CD4-positive, alpha-beta T cell (primary cell): ENCODE data around the gene TRIM13. TPM values are rescaled to one million over a fixed set of nuclear protein-coding genes. Genes with fewer than 3 reads are reported as not detected.

ENCODE experiments used
- ATAC-seq: fragments of 200-7000 bp; cut with Tn5 transposase; one replicate; pipeline ENCODE4 v1.10.0; 2022; ENCODE audit warnings: mild to moderate bottlenecking; ENCODE audit not compliant: poor library complexity
- CTCF ChIA-PET: fragments of 350-600 bp; sonication (Branson Sonifier 250); formaldehyde crosslinking; loops from one replicate; lab custom pipeline; 2021; ENCODE audit warnings: antibody characterized with exemption, inconsistent platforms; lab: Charles Lee
- POLR2A ChIA-PET: fragments of 350-600 bp; sonication (Branson Sonifier 250); formaldehyde crosslinking; loops from one replicate; lab custom pipeline; 2021; ENCODE audit warnings: antibody characterized with exemption, inconsistent platforms; lab: Charles Lee
- DNase-seq, 14 experiments: peaks; one replicate each; pipeline ENCODE4 v3.0.0-alpha.2; 2013 to 2020; ENCODE audit warnings: mixed read lengths in 2 of 14
- H3K27ac ChIP-seq, 2 donors: one replicate each; pipeline versions ENCODE4 v1.5.1 to v1.7.0; 2013; ENCODE audit warnings: low read length in 2 of 2, low read depth in 1 of 2, mild to moderate bottlenecking in 1 of 2
- H3K27me3 ChIP-seq, 2 experiments: 1 replicate in 1 of 2; 2 replicates in 1 of 2; pipeline versions ENCODE4 v1.6.1 to v1.7.0; 2013; ENCODE audit warnings: low read length in 2 of 2, control low read depth in 1 of 2, mild to moderate bottlenecking in 1 of 2, moderate library complexity in 1 of 2; ENCODE audit not compliant: insufficient read depth in 2 of 2, control insufficient read depth in 1 of 2
- H3K36me3 ChIP-seq: one replicate; pipeline ENCODE4 v1.6.1; 2013; ENCODE audit warnings: low read length, control low read depth; ENCODE audit not compliant: insufficient read depth
- H3K4me1 ChIP-seq: one replicate; pipeline ENCODE4 v1.6.1; 2013; ENCODE audit warnings: low read length, control low read depth; ENCODE audit not compliant: insufficient read depth
- H3K4me3 ChIP-seq: one replicate; pipeline ENCODE4 v1.5.1; 2013; ENCODE audit warnings: mild to moderate bottlenecking, low read length, moderate library complexity
- H3K9me3 ChIP-seq, 2 experiments: 1 replicate in 1 of 2; 2 replicates in 1 of 2; pipeline versions ENCODE4 v1.6.1 to v1.7.0; 2013; ENCODE audit warnings: low read length in 2 of 2, mild to moderate bottlenecking in 2 of 2, control low read depth in 1 of 2, moderate library complexity in 1 of 2; ENCODE audit not compliant: control insufficient read depth in 1 of 2, insufficient read depth in 1 of 2
- H3K27ac Mint-ChIP-seq: one replicate; pipeline ENCODE4 v1.8.0; 2020; ENCODE audit warnings: mixed read lengths
- H3K27me3 Mint-ChIP-seq: one replicate; pipeline ENCODE4 v1.8.0; 2021; ENCODE audit warnings: mixed read lengths
- H3K36me3 Mint-ChIP-seq: one replicate; pipeline ENCODE4 v1.8.0; 2021; ENCODE audit warnings: low read depth, mixed read lengths
- H3K4me1 Mint-ChIP-seq: one replicate; pipeline ENCODE4 v1.8.0; 2021; ENCODE audit warnings: low read depth, mixed read lengths
- H3K4me3 Mint-ChIP-seq: one replicate; pipeline ENCODE4 v1.8.0; 2020; ENCODE audit warnings: mild to moderate bottlenecking, mixed read lengths
- H3K9me3 Mint-ChIP-seq: one replicate; pipeline ENCODE4 v1.8.0; 2020; ENCODE audit warnings: mixed read lengths
- intact Hi-C, 2 experiments: fragments of 100-400 bp; cut with DNase I in 1 of 2; cut with micrococcal nuclease in 1 of 2; formaldehyde crosslinking; loops; one replicate each; pipeline versions ENCODE4 v1.15.1 to v1.9.0; 2023 to 2025; cut with DNase I, micrococcal nuclease
- total RNA-seq, 174 experiments: library from RNA in 2 of 174; stranded (reverse) in 2 of 174; gene quantifications; one replicate each; pipeline ENCODE4 v1.2.3 and lab custom pipeline; 2021 to 2026
- TF ChIP-seq, protein P1 (sequence below): fragments of 200-600 bp; IDR thresholded peaks from one replicate; pipeline ENCODE4 v1.8.0; 2022; ENCODE audit warnings: antibody characterized with exemption, mild to moderate bottlenecking

TRIM13 gene
- total RNA-seq, 2 experiments from 2014 or later: 32.5 to 32.9 TPM

DNA sequence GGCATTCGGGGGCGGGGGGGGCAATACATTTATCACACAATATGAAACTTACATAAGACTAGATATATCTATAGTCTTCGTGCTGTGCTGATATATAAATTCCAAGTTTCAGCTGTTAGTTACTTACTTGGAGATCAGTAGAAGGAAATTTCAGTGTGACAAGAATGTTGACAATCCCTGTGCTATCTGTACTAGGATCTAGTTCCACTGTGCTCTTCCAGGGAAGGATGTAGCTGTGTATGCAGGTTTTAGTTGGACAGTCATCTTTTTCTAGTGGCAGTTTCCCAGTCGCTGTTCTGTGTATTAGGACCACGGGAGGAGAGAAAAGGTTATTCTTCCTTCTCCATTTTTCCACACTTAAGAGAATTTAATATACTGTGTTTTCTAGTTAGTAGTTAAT, 3.2 kb upstream of the TRIM13 start:
- Histone ChIP-seq H3K36me3 (peaks cover 6% of the 10 kb centered on the region), H3K27ac (no peak overlapping the region), H3K9me3 (no peaks in the 10 kb centered on the region), H3K27me3 (no peaks in the 10 kb centered on the region), H3K4me3 (no peak overlapping the region), H3K4me1 (peaks cover 13% of the 10 kb centered on the region)
- H3K36me3 Mint-ChIP-seq: peaks cover 25% of the 10 kb centered on the region
- H3K27me3 Mint-ChIP-seq: no peaks in the 10 kb centered on the region
- no peak for ATAC-seq
- POLR2A ChIA-PET: no interaction called here
- TF ChIP-seq, protein P1, sequence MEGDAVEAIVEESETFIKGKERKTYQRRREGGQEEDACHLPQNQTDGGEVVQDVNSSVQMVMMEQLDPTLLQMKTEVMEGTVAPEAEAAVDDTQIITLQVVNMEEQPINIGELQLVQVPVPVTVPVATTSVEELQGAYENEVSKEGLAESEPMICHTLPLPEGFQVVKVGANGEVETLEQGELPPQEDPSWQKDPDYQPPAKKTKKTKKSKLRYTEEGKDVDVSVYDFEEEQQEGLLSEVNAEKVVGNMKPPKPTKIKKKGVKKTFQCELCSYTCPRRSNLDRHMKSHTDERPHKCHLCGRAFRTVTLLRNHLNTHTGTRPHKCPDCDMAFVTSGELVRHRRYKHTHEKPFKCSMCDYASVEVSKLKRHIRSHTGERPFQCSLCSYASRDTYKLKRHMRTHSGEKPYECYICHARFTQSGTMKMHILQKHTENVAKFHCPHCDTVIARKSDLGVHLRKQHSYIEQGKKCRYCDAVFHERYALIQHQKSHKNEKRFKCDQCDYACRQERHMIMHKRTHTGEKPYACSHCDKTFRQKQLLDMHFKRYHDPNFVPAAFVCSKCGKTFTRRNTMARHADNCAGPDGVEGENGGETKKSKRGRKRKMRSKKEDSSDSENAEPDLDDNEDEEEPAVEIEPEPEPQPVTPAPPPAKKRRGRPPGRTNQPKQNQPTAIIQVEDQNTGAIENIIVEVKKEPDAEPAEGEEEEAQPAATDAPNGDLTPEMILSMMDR: no peak
- no peaks in the 10 kb centered on the region for H3K9me3 Mint-ChIP-seq
- CTCF ChIA-PET: no interaction called here
- peaks cover 23% of the 10 kb centered on the region for H3K4me1 Mint-ChIP-seq
- intact Hi-C loops: loop anchor here (2.0 to 10.0 kb wide), 2 partner anchors 129 to 1461 kb away; partner anchors contain the start of gene INTS6 (in 1 of the 2)
- DNase-seq: no peak
- H3K27ac Mint-ChIP-seq: no peak overlapping the region
- no peak overlapping the region for H3K4me3 Mint-ChIP-seq

DNA sequence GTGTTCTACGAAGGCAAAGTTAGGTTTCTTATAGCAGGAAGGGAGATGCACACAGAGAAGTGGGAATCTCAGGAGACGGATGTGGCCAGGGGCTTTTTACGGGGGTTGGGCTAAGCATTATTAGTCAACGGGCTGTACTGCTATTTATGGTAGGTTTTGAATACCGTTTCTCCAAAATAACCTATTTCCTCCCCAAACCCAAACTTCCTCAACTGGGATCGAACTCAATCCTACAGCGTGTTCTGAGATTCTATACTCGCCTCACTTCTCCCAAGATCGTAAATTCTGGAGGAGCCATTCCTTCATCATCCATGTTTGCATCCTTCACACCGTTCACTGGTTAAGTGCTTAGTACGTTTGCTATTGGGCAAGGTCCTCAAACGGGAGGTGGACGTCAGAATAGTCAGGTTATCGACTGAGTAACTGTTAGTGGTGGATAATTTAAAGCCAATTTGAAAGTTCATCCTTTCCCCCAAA, 1.2 kb upstream of the TRIM13 start:
- H3K27ac Mint-ChIP-seq: peak overlapping the region; percentile 75
- Histone ChIP-seq H3K9me3 (no peaks in the 10 kb centered on the region), H3K27me3 (no peaks in the 10 kb centered on the region), H3K36me3 (peaks cover 26% of the 10 kb centered on the region), H3K27ac (no peak overlapping the region), H3K4me3 (peak overlapping the region; percentile 77), H3K4me1 (peaks cover 25% of the 10 kb centered on the region)
- DNase-seq (peak in 3 of 14 experiments; percentile 4 to 42 (median 41)), ATAC-seq (no peak)
- H3K4me3 Mint-ChIP-seq: peak overlapping the region; percentile 90
- H3K9me3 Mint-ChIP-seq: no peaks in the 10 kb centered on the region
- ChIA-PET CTCF (interaction anchor here (2.0 to 3.5 kb wide), 3 partner anchors 12 to 916 kb away, joined by 17 to 20 read pairs (median 19); no protein-coding TSS in a partner anchor), POLR2A (interaction anchor here (0.5 to 4.1 kb wide), 11 partner anchors 19 to 914 kb away, joined by 3 to 232 read pairs (median 4); partner anchors contain the start of genes RNASEH2B and SPRYD7)
- no peaks in the 10 kb centered on the region for H3K27me3 Mint-ChIP-seq
- peaks cover 42% of the 10 kb centered on the region for H3K4me1 Mint-ChIP-seq
- peaks cover 43% of the 10 kb centered on the region for H3K36me3 Mint-ChIP-seq
- TF ChIP-seq, protein P1: no peak
- intact Hi-C loops: loop anchor here (2.0 to 10.0 kb wide), 6 partner anchors 85 to 1459 kb away; partner anchors contain the start of gene INTS6 (in 1 of the 2)

DNA sequence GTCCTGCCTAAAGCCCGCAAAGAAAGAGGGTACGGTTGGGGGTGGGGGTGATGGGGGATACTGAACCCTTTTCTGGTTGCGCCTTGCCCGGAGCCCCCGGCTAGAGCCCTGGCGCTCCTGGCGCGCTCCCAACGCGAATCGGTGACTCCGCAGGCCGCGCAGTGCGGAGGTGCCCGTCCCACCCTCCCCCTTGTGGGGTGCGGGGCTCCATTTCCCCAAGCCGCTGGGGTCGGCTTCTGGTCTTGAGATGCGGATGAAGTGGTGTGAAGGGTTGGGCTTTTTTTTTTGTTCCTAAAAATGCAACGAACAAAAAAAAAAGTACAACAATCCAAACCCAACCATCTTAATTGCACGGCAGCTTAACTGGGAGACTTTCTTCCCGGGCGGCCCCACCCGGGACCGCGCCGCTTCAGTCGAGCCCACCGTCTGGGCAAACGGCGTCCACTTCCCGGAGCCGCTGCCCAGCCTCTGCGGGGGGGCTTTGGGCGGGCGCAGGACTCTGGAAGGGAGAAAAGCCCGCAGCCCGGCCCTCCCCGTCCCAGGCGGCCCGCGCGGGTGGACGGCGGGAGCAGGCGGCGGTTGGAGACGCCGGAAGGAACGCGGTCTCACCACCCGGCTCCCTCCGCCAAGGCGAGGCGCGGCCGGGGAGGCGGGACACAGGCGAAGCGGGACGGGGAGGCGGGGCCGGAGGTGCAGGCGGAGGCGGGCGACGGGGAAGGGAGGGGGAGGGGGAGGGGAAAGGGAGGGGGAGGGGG, 504 bp upstream of the TRIM13 start:
- ChIA-PET POLR2A (interaction anchor here (0.5 to 4.1 kb wide), 32 partner anchors 10 to 1457 kb away, joined by 3 to 232 read pairs (median 7); partner anchors contain the start of genes CAB39L, INTS6, KPNA3 and RNASEH2B), CTCF (interaction anchor here (1.1 to 3.5 kb wide), 22 partner anchors 12 to 915 kb away, joined by 3 to 57 read pairs (median 6); partner anchors contain the start of genes KCNRG, RNASEH2B and SPRYD7)
- peak; percentile 62 for ATAC-seq
- peak; percentile 73 to 94 (median 86) for DNase-seq
- peak overlapping the region; percentile 96 for H3K4me3 ChIP-seq
- no peaks in the 10 kb centered on the region for H3K27me3 ChIP-seq
- peak overlapping the region; percentile 75 for H3K27ac Mint-ChIP-seq
- H3K27ac ChIP-seq: peak overlapping the region in 1 of 2 donors; percentile 25
- intact Hi-C loops: loop anchor here (2.0 to 10.0 kb wide), 5 partner anchors 84 to 1458 kb away; partner anchors contain the start of gene INTS6 (in 1 of the 2)
- peaks cover 50% of the 10 kb centered on the region for H3K36me3 Mint-ChIP-seq
- no peaks in the 10 kb centered on the region for H3K9me3 ChIP-seq
- H3K4me1 Mint-ChIP-seq: peaks cover 47% of the 10 kb centered on the region
- H3K27me3 Mint-ChIP-seq: no peaks in the 10 kb centered on the region
- TF ChIP-seq, protein P1: no peak
- H3K4me1 ChIP-seq: peaks cover 28% of the 10 kb centered on the region
- H3K4me3 Mint-ChIP-seq: peak overlapping the region; percentile 90
- H3K9me3 Mint-ChIP-seq: no peaks in the 10 kb centered on the region
- H3K36me3 ChIP-seq: peaks cover 31% of the 10 kb centered on the region
